Left ventricle myocardium superior (tissue), 1 donor: ENCODE results near the gene MAPK14. TPM values are rescaled to one million over a fixed set of nuclear protein-coding genes. Genes with fewer than 3 reads are reported as not detected.
"Not testable (repeated sequence)": the region's sequence is repeated elsewhere in the genome, so short reads cannot be mapped to it uniquely, and the experiment has no call there.

ENCODE experiments used
- ATAC-seq: fragments of 200-7000 bp; cut with Tn5 transposase; one replicate; pipeline ENCODE4 v1.9.1; 2020; ENCODE audit warnings: mild to moderate bottlenecking, moderate library complexity
- DNase-seq: peaks from one replicate; pipeline ENCODE4 v3.0.0-alpha.2; 2020
- intact Hi-C: fragments of 100-400 bp; cut with micrococcal nuclease; formaldehyde crosslinking; loops from one replicate; pipeline ENCODE4 v1.11.0; 2022
- long read RNA-seq: library from polyadenylated mRNA; unstranded; transcript quantifications from one replicate; pipeline ENCODE4 v2.0.0, GENCODE V29; 2021
- total RNA-seq: library from RNA; stranded (reverse); fragmentation: NEBNext Ultra II Directional; extraction: Animal tissue kit (Norgen Biotek cat#: 25700); gene quantifications from one replicate; pipeline ENCODE4 v1.2.1, GENCODE V29; 2021
- donor health status: DM: no; HTN: yes; CAD: no; lungs with severe emphysema.

Gene MAPK14
- total RNA-seq = 27.3 TPM
- long read RNA-seq, transcript MAPK14-201 (12 exons, 3,779 nt) = major isoform, 23 of 45 reads
- long read RNA-seq, partial matches to known transcripts = 6 of 45 reads
- long read RNA-seq, other reads (novel, unspliced or antisense) = 13 of 45 reads

DNA sequence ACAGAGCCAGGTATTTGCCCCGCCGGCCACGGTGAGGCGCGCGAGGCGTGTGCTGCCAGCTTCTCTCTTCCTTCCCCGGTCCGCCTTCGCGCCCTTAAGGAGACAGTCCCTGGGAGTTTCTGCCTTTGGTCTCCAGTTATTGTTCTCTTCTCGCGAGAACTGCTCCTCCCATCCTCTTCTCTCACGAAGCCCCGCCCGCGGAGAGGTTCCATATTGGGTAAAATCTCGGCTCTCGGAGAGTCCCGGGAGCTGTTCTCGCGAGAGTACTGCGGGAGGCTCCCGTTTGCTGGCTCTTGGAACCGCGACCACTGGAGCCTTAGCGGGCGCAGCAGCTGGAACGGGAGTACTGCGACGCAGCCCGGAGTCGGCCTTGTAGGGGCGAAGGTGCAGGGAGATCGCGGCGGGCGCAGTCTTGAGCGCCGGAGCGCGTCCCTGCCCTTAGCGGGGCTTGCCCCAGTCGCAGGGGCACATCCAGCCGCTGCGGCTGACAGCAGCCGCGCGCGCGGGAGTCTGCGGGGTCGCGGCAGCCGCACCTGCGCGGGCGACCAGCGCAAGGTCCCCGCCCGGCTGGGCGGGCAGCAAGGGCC lies at the start of gene MAPK14:
Gene MAPK14 (plus strand): TSS at position 308 of the 587 bp plus-strand sequence. CDS start 350 bp downstream, outside the sequence.
- intact Hi-C loops = loop anchor here (2.0 to 5.0 kb wide), 2 partner anchors 67 to 165 kb away; no protein-coding TSS in a partner anchor
- ATAC-seq (peak; percentile 94), DNase-seq (peak; percentile 99)

DNA sequence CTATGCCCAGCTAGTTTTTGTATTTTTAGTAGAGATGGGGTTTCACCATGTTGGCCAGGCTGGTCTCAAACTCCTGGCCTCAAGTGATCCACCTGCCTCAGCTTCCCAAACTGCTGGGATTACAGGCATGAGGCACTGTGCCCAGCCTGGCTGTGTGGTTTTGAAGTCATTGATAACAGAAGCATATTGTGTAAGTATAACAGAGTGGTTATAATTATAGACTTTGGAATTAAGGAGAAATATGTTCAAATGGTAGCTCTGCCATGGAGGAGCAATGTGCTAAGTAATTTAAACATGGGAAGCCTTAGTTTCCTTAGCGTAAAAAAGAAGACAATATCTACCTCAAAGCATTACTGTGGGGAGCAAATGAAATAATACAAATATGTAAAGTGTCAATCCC lies 47.5 kb upstream of the MAPK14 start:
- DNase-seq, ATAC-seq, intact Hi-C loops: not testable (repeated sequence)

DNA sequence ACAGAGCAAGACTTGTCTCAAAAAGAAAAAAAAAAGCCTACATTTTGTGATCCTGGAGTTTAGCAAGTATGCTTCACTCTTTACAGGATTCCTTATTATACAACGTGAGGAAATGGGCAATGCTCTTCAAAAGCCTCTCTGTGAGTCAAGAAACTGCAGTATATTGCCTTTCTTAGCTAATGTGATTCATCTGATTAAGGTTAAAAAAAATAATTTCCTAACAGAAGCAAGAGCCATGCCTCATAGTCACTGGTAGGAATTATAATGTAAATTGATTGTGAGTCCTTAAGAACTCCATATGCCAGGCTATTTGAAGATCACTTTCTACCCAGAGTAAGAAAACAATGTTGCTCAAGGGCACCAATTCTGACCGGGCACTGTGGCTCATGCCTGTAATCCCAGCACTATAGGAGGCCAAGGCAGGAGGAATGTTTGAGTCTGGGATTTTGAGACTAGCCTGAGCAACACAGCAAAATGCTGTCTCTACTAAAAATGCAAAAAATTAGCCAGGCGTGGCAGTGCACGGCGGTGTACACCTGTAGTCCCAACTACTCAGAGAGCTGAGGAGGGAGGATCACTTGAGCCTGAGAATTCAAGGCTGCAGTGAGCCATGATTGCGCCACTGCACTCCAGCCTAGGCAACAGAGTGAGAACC lies 46.5 kb upstream of the MAPK14 start:
- intact Hi-C loops = no loop called here
- DNase-seq (no peak), ATAC-seq (no peak)

DNA sequence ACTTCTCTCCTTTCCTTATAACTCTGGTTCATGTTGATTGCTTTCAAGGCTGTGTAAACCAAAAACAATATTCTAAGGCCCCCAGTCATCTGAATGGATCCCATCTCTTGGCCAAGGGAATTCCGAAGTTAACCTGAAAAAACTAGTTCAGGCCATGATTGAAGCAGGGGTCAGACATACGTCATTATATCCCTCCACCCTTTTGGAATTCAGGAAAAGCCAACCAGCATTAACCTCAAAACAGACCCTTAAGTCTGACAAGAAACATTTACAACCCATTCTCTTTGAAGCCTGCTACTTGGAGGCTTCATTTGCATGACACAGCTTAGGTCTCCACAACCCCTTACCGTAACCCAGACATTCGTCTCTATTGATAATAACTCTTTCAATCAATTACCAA lies 42.9 kb upstream of the MAPK14 start:
- DNase-seq = no peak
- intact Hi-C loops = no loop called here

DNA sequence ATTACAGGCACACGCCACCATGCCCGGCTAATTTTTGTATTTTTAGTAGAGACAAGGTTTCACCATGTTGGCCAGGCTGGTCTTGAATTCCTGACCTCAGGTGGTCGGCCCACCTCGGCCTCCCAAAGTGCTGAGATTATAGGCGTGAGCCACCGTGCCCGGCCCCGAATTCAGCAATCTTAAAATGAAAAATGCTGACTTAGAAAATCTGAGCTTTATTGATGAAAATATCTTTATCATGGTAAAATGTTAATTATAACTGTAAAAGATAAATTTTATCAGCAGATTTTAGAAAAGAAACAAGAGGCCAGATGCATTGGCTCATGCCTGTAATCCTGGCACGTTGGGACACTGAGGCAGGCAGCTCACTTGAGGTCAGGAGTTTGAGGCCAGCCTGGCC lies 39.6 kb upstream of the MAPK14 start:
- DNase-seq, ATAC-seq, intact Hi-C loops: not testable (repeated sequence)

More for the DNA sequence above, 42.9 kb upstream of the MAPK14 start:
- ATAC-seq = no peak

DNA sequence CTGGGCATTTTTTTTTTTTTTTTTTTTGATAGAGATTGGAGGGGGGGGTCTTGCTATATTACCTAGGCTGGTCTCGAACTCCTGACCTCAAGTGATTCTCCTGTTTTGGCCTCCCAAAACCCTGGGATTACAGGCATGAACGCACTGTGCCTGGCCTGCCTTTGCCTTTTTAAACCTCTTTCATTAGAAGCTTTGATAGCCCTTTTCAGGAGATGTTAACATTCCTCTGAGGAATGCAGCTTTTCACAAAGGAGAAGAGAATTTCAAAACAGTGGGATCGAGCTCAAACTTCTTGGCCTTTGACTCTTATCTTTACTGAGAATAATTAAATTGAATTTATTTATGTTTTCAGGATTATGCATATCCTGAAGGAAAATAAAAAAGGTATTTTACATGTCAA lies 34.5 kb upstream of the MAPK14 start:
- DNase-seq = no peak
- intact Hi-C loops = no loop called here
- no peak for ATAC-seq

DNA sequence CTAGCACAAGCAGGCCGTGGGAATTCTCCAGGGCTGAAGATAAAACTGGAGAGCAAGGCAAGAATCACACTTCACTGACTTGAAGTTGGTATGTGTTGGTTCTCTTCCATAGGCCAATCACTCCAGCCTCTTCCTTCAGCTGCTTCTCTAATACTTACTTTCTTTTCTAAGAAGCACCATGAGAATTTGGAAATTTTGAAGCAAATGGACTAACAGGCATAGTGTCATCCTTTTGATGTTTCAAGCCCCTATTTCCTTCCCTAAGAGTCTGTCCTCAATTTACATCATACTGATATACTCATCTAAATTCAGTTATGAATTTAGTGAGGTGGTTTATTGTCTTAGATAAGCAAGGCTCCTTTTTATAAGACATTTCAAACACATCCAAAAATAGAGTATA lies 27.2 kb upstream of the MAPK14 start:
- intact Hi-C loops = no loop called here
- DNase-seq (no peak), ATAC-seq (no peak)

DNA sequence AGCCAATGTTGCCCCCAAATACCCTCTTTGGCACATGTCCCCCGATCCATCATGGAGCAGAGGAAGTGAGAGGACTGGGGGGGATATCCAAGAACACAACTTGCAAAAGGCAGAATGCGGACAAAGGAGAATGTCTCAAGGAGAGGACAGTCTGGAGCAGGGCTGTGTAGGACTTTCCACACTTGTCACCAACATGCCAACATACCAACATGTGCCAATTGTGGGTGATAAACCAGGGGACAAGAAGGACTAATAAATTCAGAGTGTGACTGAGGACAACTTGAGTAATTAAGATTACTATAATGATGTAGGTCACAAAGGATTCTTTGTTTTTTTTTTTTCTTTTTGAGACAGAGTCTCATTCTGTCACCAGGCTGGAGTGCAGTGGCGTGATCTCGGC lies 11.9 kb upstream of the MAPK14 start:
- ATAC-seq (no peak), DNase-seq (no peak)
- intact Hi-C loops = no loop called here

DNA sequence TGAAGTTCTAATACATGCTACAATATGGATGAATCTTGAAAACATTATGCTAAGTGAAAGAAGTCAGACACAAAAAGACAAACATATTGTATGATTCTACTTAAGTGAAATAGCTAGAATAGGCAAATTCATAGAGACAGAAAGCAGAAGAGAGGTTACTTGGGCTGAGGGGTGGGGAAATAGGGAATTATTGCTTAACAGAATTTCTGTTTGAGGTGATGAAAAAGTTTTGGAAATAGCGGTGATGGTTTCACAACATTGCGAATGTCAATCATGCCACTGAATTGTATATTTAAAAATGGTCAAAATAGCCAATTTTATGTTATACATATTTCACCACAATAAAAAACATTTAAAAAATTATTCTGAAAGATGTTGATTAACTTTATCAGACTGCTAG lies 9.3 kb upstream of the MAPK14 start:
- no peak for DNase-seq
- no peak for ATAC-seq
- intact Hi-C loops = no loop called here

DNA sequence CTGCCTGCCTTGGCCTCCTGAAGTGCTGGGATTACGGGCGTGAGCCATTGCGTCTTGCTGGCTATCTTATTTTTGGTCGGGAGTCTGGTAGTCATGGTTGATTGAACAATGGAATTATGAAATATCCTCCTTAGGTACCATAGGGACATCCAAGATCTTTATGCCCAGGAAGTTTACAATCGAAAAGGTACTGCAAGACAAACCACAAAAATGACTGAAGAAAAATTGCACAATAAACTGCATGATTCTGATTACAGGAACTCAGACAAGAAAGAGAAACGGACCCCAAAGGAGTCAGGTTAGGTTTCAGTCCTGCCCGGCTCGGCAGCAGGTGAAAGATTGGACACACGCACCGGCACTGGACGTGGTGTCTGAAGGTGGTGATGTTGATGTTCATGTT lies 8.4 kb upstream of the MAPK14 start:
- ATAC-seq (no peak), DNase-seq (no peak)
- intact Hi-C loops = no loop called here

DNA sequence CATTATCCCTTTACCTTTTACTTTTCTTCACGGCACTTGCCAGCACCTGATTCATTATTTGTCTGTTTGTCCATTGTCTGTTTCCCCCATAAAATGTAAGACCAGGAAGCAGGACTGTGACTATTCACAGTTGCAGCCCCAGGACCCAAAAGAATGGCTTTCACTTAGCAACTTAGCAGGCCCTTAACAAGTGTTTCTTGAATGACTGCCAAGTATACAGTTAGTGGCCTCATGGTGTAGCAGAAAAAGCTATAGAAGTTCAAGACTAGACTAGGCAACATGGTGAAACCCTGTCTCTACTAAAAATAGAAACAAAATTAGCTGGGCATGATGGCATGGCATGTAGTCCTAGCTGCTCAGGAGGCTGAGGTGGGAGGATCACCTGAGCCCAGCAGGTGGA lies 7.5 kb upstream of the MAPK14 start:
- ATAC-seq (no peak), DNase-seq (no peak)
- intact Hi-C loops = no loop called here

DNA sequence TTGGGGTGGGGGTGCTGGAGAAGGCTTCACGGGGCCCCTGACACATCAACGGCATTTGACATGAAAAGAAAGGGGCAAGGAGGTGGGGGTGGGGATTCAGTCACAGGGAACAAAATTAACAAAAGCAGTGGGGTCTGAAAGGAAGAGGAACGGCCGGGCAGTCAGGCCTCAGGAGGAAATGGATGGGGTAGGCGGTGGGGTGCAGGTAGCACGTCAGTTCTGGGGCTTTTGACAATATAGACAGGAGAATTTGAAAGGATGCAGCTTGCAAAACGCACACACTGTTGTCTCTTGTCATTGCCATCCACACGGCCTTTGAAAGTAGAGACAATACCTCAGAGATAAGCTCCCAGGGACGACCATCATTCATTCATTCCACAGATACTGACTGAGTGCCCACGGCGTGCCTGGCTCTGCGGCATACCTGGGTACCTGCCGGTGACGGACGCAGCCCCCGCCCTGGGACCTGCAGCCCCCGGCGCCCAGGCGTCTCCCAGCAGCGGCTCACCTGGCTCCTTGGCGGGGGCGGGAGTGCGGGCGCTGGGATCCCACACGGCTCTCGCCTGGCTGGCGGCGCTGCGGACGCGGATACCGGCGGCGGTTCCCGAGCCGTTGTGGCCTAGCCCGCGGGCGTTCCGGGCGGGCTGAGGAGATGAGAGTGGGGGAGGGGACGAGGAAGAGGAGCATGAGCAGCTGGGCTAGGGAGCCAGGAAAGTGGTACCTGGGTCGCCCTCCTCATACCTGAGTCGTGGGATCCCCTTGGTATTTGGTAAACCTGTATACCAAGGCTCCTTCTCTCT lies 3.4 kb upstream of the MAPK14 start, which contains the start of gene SLC26A8:
Gene SLC26A8 (minus strand): TSS at position 646 of the 800 bp plus-strand sequence. CDS start 4,934 bp downstream, outside the sequence.
- intact Hi-C loops = no loop called here
- no peak for ATAC-seq
- no peak for DNase-seq

DNA sequence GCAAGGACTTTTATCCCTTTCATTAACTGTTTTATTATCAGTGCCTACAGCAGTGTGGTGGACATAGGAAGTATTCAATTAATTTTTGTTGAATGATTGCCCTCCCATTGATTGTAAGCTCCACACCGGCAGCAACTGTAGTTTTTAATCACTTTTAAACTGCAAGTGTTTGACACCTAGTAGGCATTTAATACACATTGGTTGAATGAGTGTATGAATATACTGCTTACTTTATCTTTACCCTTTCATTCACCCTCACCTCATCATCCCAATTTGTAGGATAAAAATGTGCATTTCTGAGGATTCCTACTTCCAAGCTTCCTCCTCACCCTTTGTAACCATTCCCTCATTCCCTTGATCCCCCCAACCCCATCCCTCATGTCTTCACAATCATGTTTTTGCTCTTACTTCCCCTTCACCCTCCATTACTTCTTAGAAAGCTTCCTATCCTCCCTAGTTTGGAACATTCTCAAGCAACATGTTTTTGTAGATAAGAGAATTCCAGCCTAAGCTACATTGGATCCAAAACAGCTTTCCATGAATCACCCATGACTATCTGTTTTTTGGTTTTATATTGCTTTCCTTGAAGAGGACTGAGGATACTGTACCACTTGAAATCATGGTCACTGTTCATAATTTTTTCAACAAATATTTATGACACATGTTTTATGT lies 2.2 kb upstream of the MAPK14 start:
- ATAC-seq = no peak
- intact Hi-C loops = loop anchor here (5.0 kb wide), 1 partner anchor 167 kb away; no protein-coding TSS in a partner anchor
- DNase-seq = no peak

DNA sequence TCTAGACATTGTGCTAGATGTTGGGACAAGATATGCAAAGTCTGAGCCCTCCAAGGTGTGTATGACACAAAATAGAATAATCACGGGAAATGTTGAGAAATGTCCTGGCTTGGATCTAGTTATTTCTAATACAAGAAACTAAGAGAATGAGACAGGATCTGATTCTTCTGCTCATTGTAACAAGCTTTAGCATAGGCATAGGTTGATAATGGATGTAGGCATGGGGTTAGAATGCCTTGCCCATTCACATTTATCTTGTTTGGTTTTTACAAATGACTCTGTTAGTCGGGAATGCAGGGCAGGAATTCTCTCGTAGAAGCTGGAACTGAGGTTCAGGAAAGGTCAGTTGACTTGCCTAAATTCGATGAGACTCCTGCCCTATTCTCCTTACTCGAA lies 1.7 kb upstream of the MAPK14 start:
- intact Hi-C loops = loop anchor here (2.0 to 5.0 kb wide), 2 partner anchors 69 to 166 kb away; no protein-coding TSS in a partner anchor
- no peak for DNase-seq
- ATAC-seq = no peak

DNA sequence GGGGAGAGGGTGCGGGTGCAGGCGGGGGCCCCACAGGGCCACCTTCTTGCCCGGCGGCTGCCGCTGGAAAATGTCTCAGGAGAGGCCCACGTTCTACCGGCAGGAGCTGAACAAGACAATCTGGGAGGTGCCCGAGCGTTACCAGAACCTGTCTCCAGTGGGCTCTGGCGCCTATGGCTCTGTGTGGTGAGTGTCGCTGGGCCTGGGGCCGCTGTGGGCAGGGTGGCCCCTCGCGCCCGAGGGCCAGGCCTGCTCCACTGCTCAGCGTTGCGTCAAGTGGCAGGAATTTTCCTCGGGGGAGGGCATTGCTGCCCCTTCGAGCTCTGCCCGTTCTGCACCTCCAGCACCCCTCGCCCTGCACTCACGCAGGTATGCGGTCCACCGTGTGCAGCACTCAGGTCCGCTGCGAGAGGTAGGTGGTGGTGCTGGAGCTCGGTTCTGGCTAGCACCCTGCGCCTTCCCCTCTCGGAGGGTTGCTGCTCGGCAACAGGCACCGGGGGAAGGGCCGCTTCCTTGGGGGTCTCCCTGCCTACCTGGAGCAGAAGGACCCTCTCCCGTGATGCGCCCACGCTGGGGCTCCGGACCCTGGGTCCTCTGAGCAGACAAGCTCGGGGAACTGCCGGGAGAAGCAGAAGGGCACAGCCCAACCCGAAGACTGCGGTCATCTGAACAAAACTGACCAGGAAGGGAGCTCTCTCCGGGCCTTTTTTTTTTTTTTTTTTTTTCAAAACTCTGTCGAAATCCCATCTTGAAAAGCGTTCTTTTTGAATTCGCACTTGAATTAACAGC lies 674 bp downstream of the MAPK14 start:
- intact Hi-C loops = loop anchor here (5.0 kb wide), 1 partner anchor 164 kb away; no protein-coding TSS in a partner anchor
- ATAC-seq = peak; percentile 50
- peak; percentile 59 for DNase-seq

DNA sequence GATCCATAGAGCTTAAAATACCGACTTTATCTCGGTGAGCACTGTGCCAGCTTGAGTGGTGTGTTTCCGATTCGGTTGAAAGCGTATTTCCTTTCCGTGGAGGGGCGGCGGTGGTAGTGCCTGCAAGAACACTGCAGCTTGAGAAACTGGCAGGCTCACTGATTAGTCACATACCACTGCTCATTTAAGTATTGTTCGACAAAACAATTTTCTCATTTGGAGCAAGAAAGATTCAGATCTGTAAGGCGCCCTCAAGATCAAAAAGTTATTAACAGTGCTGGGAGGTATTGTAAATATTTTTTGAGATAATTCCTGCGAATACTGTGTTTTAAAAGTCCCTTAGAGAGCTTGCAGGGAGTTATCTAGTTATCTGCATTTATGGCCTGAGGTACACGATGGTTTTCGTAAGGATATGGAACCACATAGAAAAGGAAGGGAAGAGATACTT lies 1.3 kb downstream of the MAPK14 start:
- ATAC-seq = peak; percentile 52
- intact Hi-C loops = loop anchor here (5.0 kb wide), 1 partner anchor 163 kb away; no protein-coding TSS in a partner anchor
- DNase-seq = peak; percentile 62

DNA sequence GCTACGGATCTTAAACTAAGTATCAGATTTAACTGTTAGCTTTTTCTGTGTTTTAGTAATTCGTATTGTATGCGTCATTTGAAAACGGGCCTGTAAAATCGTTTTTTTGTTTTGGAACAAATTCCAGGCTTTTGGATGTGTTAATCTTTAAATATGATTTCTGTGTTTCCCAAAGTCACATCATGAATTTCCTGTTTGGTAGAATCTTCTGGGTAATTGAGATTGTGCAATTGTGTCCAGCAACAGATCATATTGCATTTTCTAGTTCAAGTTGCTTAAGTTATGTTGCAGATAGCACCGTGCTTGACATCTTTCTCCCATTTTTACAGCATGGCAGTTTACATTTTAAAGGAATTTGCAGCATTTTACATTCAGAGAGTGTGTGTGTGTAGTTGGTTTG lies 1.9 kb downstream of the MAPK14 start:
- intact Hi-C loops = loop anchor here (5.0 kb wide), 1 partner anchor 163 kb away; no protein-coding TSS in a partner anchor
- DNase-seq = no peak
- no peak for ATAC-seq

DNA sequence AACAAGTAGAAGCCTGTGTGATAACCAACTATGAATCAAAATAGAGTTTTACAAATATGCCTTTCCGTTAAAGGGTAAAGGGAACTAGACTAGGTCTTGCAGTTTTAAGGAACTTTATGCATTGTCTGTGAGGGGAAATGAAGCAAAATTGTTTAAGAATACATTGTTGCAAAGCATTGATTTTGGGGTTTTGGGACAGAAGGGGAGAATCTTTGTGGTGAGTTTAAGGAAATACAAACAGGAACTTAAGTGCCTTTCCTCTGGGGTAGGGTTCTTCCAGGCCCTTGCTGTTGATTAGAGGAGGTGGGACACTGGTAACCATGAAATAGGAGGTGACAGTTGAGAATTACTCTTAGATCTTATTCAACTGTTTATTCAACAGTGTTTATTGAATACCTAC lies 4.7 kb downstream of the MAPK14 start:
- intact Hi-C loops = no loop called here
- ATAC-seq (no peak), DNase-seq (no peak)
